GM12872 (cell line): ENCODE measurements around the gene IZUMO1R.

Source experiments
- TF ChIP-seq, protein P1 (sequence below): IDR thresholded peaks from 3 replicates; pipeline ENCODE4 v1.5.1; 2011; ENCODE audit warnings: low read depth, mild to moderate bottlenecking, low read length, moderate library complexity; ENCODE audit not compliant: insufficient read depth

IZUMO1R gene

GRCh38 chr11:94328587-94329080, 24.3 kb downstream of the IZUMO1R start:
- TF ChIP-seq, protein P1, sequence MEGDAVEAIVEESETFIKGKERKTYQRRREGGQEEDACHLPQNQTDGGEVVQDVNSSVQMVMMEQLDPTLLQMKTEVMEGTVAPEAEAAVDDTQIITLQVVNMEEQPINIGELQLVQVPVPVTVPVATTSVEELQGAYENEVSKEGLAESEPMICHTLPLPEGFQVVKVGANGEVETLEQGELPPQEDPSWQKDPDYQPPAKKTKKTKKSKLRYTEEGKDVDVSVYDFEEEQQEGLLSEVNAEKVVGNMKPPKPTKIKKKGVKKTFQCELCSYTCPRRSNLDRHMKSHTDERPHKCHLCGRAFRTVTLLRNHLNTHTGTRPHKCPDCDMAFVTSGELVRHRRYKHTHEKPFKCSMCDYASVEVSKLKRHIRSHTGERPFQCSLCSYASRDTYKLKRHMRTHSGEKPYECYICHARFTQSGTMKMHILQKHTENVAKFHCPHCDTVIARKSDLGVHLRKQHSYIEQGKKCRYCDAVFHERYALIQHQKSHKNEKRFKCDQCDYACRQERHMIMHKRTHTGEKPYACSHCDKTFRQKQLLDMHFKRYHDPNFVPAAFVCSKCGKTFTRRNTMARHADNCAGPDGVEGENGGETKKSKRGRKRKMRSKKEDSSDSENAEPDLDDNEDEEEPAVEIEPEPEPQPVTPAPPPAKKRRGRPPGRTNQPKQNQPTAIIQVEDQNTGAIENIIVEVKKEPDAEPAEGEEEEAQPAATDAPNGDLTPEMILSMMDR, result no peak

- TF ChIP-seq, protein P1, result no peak
Observed at GRCh38 chr11:94329501-94329900, 25.1 kb downstream of the IZUMO1R start.

GRCh38 chr11:94330789-94331188, 26.4 kb downstream of the IZUMO1R start:
- TF ChIP-seq, protein P1, result no peak

DNA sequence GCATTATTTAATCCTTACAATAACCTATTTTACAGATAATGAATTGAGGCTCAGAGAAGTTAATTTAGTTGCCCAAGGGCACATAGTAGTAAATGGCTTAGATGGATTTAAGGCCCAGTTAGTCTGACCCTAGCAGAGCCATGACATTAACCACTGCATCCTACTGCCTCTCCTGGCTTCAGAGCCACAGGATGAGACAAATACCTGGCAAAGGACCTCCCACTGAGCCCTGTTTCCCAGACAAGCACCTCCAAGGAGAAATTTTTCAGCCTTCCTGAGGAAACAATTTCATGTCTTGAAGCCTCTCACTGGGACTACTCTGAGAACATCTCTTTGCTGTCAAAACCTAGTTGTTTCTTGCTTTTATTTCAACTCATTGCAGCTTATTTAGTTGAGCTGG, 28.4 kb downstream of the IZUMO1R start:
- TF ChIP-seq, protein P1, result no peak

- TF ChIP-seq, protein P1, result no peak
Observed at GRCh38 chr11:94336033-94336432, 31.7 kb downstream of the IZUMO1R start.

DNA sequence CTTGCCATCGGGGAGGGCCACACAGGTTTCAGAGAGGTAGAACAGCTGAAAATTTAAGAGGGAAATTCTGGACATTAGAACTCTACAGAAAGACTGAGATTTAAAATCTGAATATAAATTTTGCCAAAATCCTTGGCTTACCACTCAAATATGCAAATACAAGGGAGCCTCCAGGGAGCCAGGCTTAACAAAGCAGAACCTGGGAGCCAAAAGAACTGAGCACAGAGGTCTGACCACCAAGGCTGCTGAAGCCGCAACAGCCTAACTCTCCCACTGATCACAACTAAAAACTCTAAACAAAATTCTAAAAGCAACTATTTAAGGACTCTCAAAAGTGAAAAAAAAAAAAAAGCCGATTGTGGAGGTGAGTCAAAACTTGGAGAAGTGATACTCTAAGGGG, 34.3 kb downstream of the IZUMO1R start:
- TF ChIP-seq, protein P1, result no peak

DNA sequence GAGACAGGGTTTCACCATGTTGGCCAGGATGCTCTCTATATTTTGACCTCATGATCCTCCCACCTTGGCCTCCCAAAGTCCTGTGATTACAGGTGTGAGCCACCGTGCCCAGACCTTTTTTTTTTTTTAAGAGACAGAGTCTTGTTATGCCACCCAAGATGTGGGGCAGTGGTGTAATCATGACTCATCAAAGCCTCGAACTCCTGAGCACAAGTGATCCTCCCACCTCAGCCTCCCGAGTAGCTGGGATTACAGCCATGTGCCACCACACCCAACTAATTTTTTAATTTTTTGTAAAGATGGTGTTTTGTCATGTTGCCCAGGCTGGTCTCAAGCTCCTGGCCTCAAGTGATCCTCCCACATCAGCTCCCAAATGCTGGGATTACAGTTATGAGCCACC, 37.9 kb downstream of the IZUMO1R start:
- TF ChIP-seq, protein P1, result no peak
